GM23248 (cell line): Measurements from ENCODE around the gene ARFGAP1. TPM values are rescaled to one million over a fixed set of nuclear protein-coding genes. Genes with fewer than 3 reads are reported as not detected.

ENCODE experiments used
- DNase-seq: peaks from one replicate; pipeline ENCODE4 v3.0.0-alpha.2; 2015
- H2AFZ ChIP-seq: fragments of 200-600 bp; sonication (generic); 2 replicates; pipeline ENCODE4 v1.6.1; 2016; ENCODE audit warnings: antibody characterized with exemption
- H3F3A ChIP-seq: fragments of 200-600 bp; sonication (generic); 2 replicates; pipeline ENCODE4 v1.6.1; 2016; ENCODE audit warnings: mild to moderate bottlenecking, antibody characterized with exemption, mixed run types; ENCODE audit not compliant: insufficient read depth
- H3K27ac ChIP-seq: fragments of 200-600 bp; sonication (generic); 2 replicates; pipeline ENCODE4 v1.5.1; 2016; ENCODE audit warnings: mild to moderate bottlenecking
- H3K27me3 ChIP-seq: fragments of 200-600 bp; sonication (generic); replicated peaks from 2 replicates; pipeline ENCODE4 v1.6.1; 2016; ENCODE audit warnings: mild to moderate bottlenecking; ENCODE audit not compliant: insufficient read depth
- H3K36me3 ChIP-seq: fragments of 200-600 bp; sonication (generic); 2 replicates; pipeline ENCODE4 v1.6.1; 2016; ENCODE audit warnings: low read depth, mild to moderate bottlenecking
- H3K4me1 ChIP-seq: fragments of 200-600 bp; sonication (generic); 2 replicates; pipeline ENCODE4 v1.6.1; 2016; ENCODE audit warnings: mild to moderate bottlenecking; ENCODE audit not compliant: insufficient read depth
- H3K4me2 ChIP-seq: fragments of 200-600 bp; sonication (generic); one replicate; pipeline ENCODE4 v1.6.1; 2016; ENCODE audit warnings: mild to moderate bottlenecking; ENCODE audit not compliant: unreplicated experiment
- H3K4me3 ChIP-seq: fragments of 200-600 bp; sonication (generic); 2 replicates; pipeline ENCODE4 v1.5.1; 2016; ENCODE audit warnings: mild to moderate bottlenecking
- H3K79me2 ChIP-seq: fragments of 200-600 bp; sonication (generic); 2 replicates; pipeline ENCODE4 v1.6.1; 2016; ENCODE audit warnings: mild to moderate bottlenecking; ENCODE audit not compliant: insufficient read depth
- H3K9ac ChIP-seq: fragments of 200-600 bp; sonication (generic); 2 replicates; pipeline ENCODE4 v1.6.1; 2016; ENCODE audit warnings: mild to moderate bottlenecking
- H3K9me2 ChIP-seq: fragments of 200-600 bp; sonication (generic); 2 replicates; pipeline ENCODE4 v1.6.1; 2016; ENCODE audit warnings: mixed run types, mild to moderate bottlenecking, moderate library complexity; ENCODE audit not compliant: insufficient read depth
- H3K9me3 ChIP-seq: fragments of 200-600 bp; sonication (generic); one replicate; pipeline ENCODE4 v1.6.1; 2017; ENCODE audit warnings: low read depth
- H4K20me1 ChIP-seq: fragments of 200-600 bp; sonication (generic); 2 replicates; pipeline ENCODE4 v1.6.0; 2016; ENCODE audit not compliant: insufficient read depth
- EZH2 ChIP-seq: fragments of 200-600 bp; sonication (generic); IDR thresholded peaks from 2 replicates; pipeline ENCODE4 v1.6.1; 2018; ENCODE audit warnings: antibody characterized with exemption, mild to moderate bottlenecking; ENCODE audit not compliant: insufficient read depth, poor library complexity, severe bottlenecking
- EZH2phosphoT487 ChIP-seq: fragments of 200-600 bp; sonication (generic); IDR thresholded peaks from 2 replicates; pipeline ENCODE4 v1.6.1; 2018; ENCODE audit warnings: antibody characterized with exemption, moderate library complexity, mild to moderate bottlenecking, low read depth; ENCODE audit not compliant: insufficient read depth
- WGBS, 2 experiments: methylation state at CpG; one replicate each; pipeline ENCODE4 v1.1.6; 2015 to 2017; ENCODE audit warnings: low lambda C conversion rate in 2 of 2, low coverage in 1 of 2; ENCODE audit errors: missing lambda C conversion rate in 2 of 2; 5-methylcytosine and 5-hydroxymethylcytosine counted together
- in situ Hi-C: fragments of 300-500 bp; cut with MboI; formaldehyde crosslinking; loops from 2 replicates; pipeline ENCODE4 v1.15.0; 2020
- polyA plus RNA-seq: library from polyadenylated mRNA; unstranded; fragments of >200 nt; fragmentation: Nextera tagmentation; extraction: Ambion mirVana; gene quantifications from 2 replicates; pipeline ENCODE4 v1.2.1, GENCODE V29; 2016
- total RNA-seq: library from RNA; depleted of rRNA; stranded (reverse); fragments of >200 nt; shearing (Covaris generic); gene quantifications from 2 replicates; pipeline ENCODE4 v1.2.3, GENCODE V29; 2014

Gene ARFGAP1
- total and polyA plus RNA-seq, 2 experiments from 2014 or later, result 69.0 to 88.5 TPM

DNA sequence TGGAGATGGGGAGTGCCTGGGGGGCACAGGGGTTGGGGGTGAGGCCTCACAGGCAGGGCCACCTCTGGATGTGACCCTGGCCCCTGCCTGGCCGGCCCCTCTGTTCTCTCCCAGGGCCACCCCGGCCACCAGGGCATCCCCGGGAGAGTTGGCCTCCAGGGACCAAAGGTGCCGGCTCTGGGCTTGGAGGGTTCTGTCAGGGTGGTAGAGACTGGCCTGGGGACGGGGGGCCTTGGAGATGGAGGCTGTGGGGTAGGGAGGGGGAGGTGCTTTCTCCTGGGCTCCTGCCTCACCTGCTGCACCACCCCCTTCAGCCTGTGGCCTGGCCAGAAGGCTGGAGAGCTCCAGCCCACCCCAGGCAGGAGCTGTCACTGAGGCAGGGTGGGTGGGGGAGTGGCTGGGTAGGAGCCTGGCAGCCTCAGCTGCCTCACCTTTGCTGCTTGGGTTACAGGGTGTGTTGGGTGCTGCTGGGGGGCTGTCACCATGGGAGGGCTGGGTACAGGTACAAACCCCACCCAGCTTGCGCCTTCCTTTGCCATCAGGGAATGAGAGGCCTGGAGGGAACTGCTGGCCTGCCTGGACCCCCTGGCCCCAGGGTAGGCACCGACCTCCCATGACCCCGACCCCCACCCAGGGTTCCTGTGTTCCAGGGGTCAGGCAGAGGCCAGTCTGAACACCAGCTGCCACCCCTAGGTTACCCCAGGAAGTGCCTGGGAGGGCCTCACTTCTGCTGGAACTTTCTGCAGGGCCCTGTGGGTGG, 53.1 kb downstream of the ARFGAP1 start:
- Histone ChIP-seq H3K36me3 (no peaks in the 10 kb centered on the region), H3K4me2 (no peak overlapping the region), H3K9me3 (no peaks in the 10 kb centered on the region), H3K4me3 (no peak overlapping the region), H2AFZ (no peak overlapping the region), H3F3A (0 out of 2 replicates have a peak, but pooled peaks cover 4% of the 10 kb centered on the region), H3K27me3 (peaks cover 25% of the 10 kb centered on the region), H3K9ac (no peak overlapping the region), H3K4me1 (no peaks in the 10 kb centered on the region), H3K27ac (no peak overlapping the region), H4K20me1 (no peaks in the 10 kb centered on the region), H3K79me2 (no peaks in the 10 kb centered on the region), H3K9me2 (no peaks in the 10 kb centered on the region)
- WGBS, 2 experiments, result 39 to 42% methylated on average over 8 of the region's 8 CpGs
- in situ Hi-C loops, result no loop called here
- TF ChIP-seq EZH2phosphoT487, result no peak
- no peak for DNase-seq

DNA sequence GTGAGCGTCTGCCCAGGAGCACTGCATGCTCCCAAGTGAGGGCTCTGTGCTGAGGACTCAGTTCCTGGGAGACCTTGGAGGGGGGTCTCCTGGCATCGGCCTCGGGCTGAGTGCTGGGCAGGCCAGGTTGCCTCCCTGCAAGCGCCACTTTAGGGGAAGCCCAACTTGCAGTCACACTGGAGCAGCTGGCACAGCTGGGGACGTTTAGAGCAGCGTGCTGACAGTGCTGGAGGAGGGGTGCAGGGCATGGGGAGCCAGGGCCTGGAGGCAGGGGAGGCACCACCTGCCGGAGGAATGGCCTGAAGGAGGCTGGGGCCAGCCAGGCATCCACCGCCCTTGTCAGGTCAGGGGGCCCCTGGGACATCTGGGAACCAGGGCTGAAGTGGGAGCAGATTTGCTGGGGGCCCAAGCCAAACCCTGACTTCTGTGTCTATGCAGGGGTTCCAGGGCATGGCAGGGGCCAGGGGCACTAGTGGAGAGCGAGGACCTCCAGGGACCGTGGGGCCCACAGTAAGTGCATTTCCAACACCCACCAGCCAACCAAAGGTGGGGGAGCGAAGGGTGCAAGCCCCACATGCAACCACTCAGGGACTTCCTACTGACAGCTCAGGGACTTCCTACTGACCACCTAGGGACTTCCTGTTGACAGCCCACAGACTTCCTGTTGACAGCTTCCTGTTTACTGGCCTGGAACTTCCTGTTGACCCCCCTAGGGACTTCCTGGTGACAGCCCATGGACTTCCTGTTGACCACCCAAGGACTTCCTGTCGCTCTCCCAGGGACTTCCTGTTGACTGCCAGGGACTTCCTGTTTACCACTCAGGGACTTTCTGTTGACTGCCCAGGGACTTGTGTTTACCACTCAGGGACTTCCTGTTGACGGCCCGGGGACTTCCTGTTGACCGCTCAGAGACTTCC, 54.0 kb downstream of the ARFGAP1 start:
- no peak overlapping the region for H2AFZ ChIP-seq
- H3K4me2 ChIP-seq, result no peak overlapping the region
- no peaks in the 10 kb centered on the region for H3K9me2 ChIP-seq
- DNase-seq, result no peak
- H3K27me3 ChIP-seq, result peaks cover 25% of the 10 kb centered on the region
- 72% methylated on average over 14 to 15 of the region's 15 CpGs for WGBS, 2 experiments
- no peaks in the 10 kb centered on the region for H4K20me1 ChIP-seq
- no peaks in the 10 kb centered on the region for H3K9me3 ChIP-seq
- no peaks in the 10 kb centered on the region for H3K79me2 ChIP-seq
- H3K4me3 ChIP-seq, result no peak overlapping the region
- in situ Hi-C loops, result no loop called here
- no peak for TF ChIP-seq EZH2
- no peak for TF ChIP-seq EZH2phosphoT487
- no peaks in the 10 kb centered on the region for H3K4me1 ChIP-seq
- H3F3A ChIP-seq, result 0 out of 2 replicates have a peak, but pooled peaks cover 4% of the 10 kb centered on the region
- no peaks in the 10 kb centered on the region for H3K36me3 ChIP-seq
- no peak overlapping the region for H3K27ac ChIP-seq
- no peak overlapping the region for H3K9ac ChIP-seq

DNA sequence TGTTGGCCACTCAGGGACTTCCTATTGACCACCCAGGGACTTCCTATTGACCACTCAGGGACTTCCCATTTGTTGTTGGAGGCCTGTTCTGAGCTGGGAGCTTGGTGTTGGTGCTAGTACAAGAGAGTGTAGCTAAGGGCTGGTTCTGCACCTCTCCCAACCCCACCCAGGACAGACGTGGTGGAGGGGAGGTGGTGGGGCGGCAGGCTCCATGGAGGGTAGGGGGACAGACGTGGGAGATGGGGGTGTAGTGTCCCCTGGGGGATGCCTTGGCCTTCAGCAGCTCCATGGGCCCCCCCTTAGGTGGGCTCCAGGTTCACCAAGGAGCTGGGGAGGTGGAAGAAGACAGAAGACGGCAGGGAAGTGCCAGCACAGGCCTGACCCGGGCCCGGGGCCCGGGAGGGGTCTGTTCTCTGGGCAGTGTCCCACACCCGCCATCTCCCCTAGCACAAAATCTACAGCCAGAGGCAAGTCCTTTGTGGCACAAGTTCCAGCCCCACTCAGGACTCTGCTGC, 54.7 kb downstream of the ARFGAP1 start:
- Histone ChIP-seq H3K9ac (no peak overlapping the region), H3F3A (0 out of 2 replicates have a peak, but pooled peaks cover 4% of the 10 kb centered on the region), H3K9me3 (no peaks in the 10 kb centered on the region), H3K4me2 (no peak overlapping the region), H4K20me1 (no peaks in the 10 kb centered on the region), H3K4me1 (no peaks in the 10 kb centered on the region), H3K9me2 (no peaks in the 10 kb centered on the region), H3K27ac (no peak overlapping the region), H3K4me3 (no peak overlapping the region), H2AFZ (no peak overlapping the region), H3K36me3 (no peaks in the 10 kb centered on the region), H3K79me2 (no peaks in the 10 kb centered on the region), H3K27me3 (peaks cover 25% of the 10 kb centered on the region)
- DNase-seq, result no peak
- in situ Hi-C loops, result no loop called here
- TF ChIP-seq EZH2 (no peak), EZH2phosphoT487 (no peak)
- 81% methylated on average over 8 of the region's 8 CpGs; no CpG with 5 or more reads in 1 of the 2 experiments for WGBS, 2 experiments

GRCh38 chr20:63328026-63328700, 55.5 kb downstream of the ARFGAP1 start:
- H3K9me2 ChIP-seq, result no peaks in the 10 kb centered on the region
- H3K4me3 ChIP-seq, result no peak overlapping the region
- H3F3A ChIP-seq, result 0 out of 2 replicates have a peak, but pooled peaks cover 1% of the 10 kb centered on the region
- H3K4me2 ChIP-seq, result no peak overlapping the region
- no peaks in the 10 kb centered on the region for H3K4me1 ChIP-seq
- peaks cover 18% of the 10 kb centered on the region for H3K27me3 ChIP-seq
- whole genome bisulfite sequencing, 2 experiments, result 69 to 73% methylated on average over 17 of the region's 20 CpGs
- no peaks in the 10 kb centered on the region for H4K20me1 ChIP-seq
- no peak overlapping the region for H3K9ac ChIP-seq
- in situ Hi-C loops, result no loop called here
- H2AFZ ChIP-seq, result no peak overlapping the region
- no peak overlapping the region for H3K27ac ChIP-seq
- H3K79me2 ChIP-seq, result no peaks in the 10 kb centered on the region
- no peak for DNase-seq
- H3K9me3 ChIP-seq, result no peaks in the 10 kb centered on the region
- no peak for TF ChIP-seq EZH2phosphoT487
- no peak for TF ChIP-seq EZH2
- H3K36me3 ChIP-seq, result no peaks in the 10 kb centered on the region
